KBM-7 (cell line): ENCODE results near the gene FBLN2.

Experiments
- DNase-seq: peaks from one replicate; pipeline ENCODE4 v3.0.0-alpha.2; 2015
- in situ Hi-C: fragments of 300-500 bp; cut with MboI; formaldehyde crosslinking; loops from 2 replicates; pipeline ENCODE4 v1.14.3; 2020; ENCODE audit warnings: low sequenced_read_pairs, low pct_unique_long_range_greater_than_20kb, mixed read lengths

FBLN2 gene

GRCh38 chr3:13650210-13651056, 101.5 kb downstream of the FBLN2 start:
- DNase-seq: peak; percentile 77
- in situ Hi-C loops: no loop called here

- in situ Hi-C loops: no loop called here
- no peak for DNase-seq
These were observed 102.1 kb downstream of the FBLN2 start for GRCh38 chr3:13651057-13651400.

- in situ Hi-C loops: no loop called here
- no peak for DNase-seq
These were observed 103.0 kb downstream of the FBLN2 start for GRCh38 chr3:13651775-13652428.

- no peak for DNase-seq
- in situ Hi-C loops: no loop called here
These were observed 103.8 kb downstream of the FBLN2 start for GRCh38 chr3:13652728-13653127.

- in situ Hi-C loops: no loop called here
- no peak for DNase-seq
These were observed 104.8 kb downstream of the FBLN2 start for GRCh38 chr3:13653631-13654279.

- in situ Hi-C loops: no loop called here
- DNase-seq: no peak
These were observed 105.6 kb downstream of the FBLN2 start for GRCh38 chr3:13654330-13655060.

- in situ Hi-C loops: no loop called here
- DNase-seq: peak; percentile 26
These were observed 106.4 kb downstream of the FBLN2 start for GRCh38 chr3:13655061-13655913.

GRCh38 chr3:13656584-13657301, 107.8 kb downstream of the FBLN2 start:
- DNase-seq: no peak
- in situ Hi-C loops: no loop called here

- in situ Hi-C loops: no loop called here
- DNase-seq: peak; percentile 61
These were observed 108.9 kb downstream of the FBLN2 start for GRCh38 chr3:13657660-13658435.

- in situ Hi-C loops: no loop called here
- DNase-seq: no peak
These were observed 109.8 kb downstream of the FBLN2 start for GRCh38 chr3:13658681-13659080.

- no peak for DNase-seq
- in situ Hi-C loops: no loop called here
These were observed 110.5 kb downstream of the FBLN2 start for GRCh38 chr3:13659221-13659969.

GRCh38 chr3:13660042-13660874, 111.3 kb downstream of the FBLN2 start:
- in situ Hi-C loops: no loop called here
- DNase-seq: no peak

GRCh38 chr3:13661121-13661520, 112.2 kb downstream of the FBLN2 start:
- no peak for DNase-seq
- in situ Hi-C loops: no loop called here

- no peak for DNase-seq
- in situ Hi-C loops: no loop called here
These were observed 113.4 kb downstream of the FBLN2 start for GRCh38 chr3:13662238-13662847.

- in situ Hi-C loops: no loop called here
These were observed 115.0 kb downstream of the FBLN2 start for GRCh38 chr3:13663781-13664535.

More at GRCh38 chr3:13663781-13664535, 115.0 kb downstream of the FBLN2 start:
- DNase-seq: no peak
